Inflammatory macrophage (primary cell): ENCODE results near the gene ABL1.
"Not testable (repeated sequence)": the region's sequence is repeated elsewhere in the genome, so short reads cannot be mapped to it uniquely, and the experiment has no call there.

Source experiments
- DNase-seq, 2 donors: peaks; one replicate each; pipeline ENCODE4 v3.0.0-alpha.2; 2020 to 2022

ABL1 gene

DNA sequence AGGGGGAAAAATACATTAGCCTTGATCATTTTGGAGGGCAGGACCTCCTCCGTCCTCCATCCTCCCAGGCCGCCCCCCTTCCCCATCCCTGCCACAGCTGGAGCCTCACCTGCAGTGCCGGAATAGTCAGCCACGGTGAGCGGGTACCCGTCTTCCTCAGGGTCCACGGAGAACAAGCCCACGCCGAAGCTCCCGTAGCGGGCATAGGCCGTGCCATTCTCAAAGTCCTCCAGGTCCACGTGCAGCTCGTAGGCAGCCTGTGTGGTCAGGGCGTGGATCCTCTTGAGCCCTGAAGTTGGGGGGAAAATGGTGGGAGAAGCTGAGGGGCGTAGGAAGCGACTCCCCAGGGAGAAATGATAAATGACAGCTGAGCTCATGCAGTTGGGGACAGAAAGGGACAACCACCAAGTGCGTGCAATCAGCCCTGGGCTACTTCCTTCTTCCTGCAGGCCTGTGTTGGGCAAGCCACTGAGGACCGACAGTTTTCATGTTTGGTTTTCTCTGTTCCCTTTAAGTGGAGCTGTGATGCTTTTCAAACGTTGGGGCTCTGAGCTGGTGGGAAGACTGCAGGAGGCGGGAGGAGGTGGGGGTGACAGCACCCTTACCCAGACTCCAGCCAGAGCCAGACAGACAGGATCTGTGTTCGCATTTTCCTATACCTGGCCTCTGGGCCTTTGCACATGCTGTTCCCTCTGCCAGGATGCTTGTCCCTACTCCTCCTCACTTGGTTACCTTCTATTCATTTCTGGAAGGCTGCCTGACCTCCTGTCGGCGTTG is 70.3 kb downstream of the ABL1 start:
- peak; percentile 17 to 65 for DNase-seq

DNA sequence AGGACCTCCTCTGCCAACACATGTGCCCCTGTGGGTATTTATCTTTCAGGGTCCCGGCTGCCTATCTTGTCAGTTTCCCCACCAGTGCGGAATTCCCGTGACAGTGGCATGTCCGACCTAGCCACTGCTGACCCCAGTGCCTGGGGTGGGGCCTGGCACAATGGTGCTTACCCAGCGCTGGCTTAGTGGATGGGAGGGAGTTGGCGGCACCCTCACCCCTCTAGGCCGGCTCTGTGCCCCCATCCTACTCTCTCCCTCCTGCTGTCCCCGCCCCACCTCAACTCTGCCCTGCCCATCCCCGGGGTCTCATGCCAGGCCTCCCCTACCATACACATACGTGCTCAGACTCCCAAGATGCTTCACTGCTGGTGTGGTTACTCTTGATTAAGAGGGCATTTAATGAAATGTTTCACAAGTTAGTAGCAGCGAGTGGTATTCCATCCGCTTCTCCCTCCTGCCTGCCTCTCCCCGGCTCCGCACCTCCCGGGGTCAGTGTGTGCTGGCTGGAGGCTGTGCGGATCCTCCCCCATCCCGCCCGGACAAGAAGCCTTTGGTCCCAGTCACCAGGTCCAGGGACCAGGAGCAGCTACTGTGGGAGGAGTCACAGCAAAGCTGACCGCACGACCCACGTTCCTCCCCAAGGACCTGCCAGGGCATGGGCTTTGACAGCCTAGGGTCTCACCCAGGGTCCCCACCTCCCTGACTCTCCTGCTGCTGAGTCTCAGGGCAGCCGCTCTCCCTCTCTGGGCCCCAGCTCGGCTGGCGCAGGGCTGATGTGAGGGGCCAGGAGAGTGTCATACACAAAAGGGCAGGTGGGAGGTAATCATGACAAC is 71.1 kb downstream of the ABL1 start:
- DNase-seq, result no peak

DNA sequence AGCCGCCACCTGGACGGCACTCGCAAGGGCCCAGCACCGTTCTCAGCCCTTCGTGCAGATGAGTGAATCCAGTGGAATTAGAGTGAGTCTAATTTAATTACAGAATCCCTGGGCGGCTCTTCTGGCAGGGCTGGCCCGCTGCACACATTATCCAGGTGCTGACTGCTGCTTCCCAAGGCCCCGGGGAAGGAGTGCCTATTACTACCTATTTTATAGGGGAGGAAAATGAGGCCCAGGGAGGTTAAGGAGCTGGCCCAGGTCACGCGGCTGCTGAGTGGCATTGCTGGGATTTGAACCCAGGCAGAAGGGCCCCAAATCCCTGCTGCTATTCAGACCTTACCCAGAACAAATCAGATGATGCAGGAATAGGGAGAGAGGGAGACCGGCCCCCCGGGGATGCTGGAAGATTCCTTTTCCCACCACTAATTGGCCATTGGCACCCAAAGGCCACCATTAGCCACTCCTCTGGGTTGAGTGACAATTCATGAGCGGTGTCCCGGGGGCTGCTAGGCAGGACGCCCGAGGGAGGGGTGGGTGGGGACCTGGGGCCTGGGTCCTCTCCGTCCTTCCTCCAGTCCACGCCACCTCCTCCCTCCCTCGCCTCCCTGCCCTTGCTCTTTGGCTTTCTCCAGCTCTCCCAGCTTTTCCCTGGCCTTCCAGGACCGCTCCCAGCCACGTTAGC is 71.8 kb downstream of the ABL1 start:
- no peak for DNase-seq

DNA sequence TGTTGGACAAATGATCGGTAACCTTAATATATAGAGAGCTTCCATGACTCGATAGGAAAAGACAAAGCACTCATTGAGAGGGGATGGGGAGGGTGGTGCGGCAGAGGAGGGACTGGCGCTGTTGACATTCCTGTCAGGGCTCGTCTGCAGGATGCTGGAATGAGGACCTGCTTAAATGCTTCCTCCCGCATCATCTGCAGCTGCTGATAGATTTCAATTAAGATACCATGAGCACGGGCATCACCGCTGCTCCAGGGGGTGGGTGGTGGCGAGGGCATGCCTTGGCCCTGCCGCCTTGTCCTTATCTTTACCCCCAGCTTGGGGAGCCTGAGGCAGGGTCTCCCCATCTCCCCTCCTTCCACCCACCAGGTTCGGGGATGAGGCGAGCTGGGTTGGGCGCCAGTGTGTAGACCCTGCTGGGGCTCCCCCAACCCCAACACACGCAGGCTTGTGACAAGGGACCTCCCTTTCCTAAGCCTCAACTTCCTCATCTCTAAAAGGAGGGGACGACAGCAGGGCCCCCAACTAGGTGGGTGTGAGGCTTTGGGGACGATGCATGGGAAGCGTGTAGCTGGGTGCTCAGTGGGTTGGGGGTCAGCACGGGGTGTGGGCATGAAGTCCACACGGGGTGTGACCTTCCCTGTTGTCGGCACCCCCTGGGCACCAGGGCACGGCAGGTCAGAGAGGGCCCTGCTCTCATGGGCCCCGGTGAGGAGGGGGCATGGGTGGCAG is 73.3 kb downstream of the ABL1 start:
- no peak for DNase-seq

DNA sequence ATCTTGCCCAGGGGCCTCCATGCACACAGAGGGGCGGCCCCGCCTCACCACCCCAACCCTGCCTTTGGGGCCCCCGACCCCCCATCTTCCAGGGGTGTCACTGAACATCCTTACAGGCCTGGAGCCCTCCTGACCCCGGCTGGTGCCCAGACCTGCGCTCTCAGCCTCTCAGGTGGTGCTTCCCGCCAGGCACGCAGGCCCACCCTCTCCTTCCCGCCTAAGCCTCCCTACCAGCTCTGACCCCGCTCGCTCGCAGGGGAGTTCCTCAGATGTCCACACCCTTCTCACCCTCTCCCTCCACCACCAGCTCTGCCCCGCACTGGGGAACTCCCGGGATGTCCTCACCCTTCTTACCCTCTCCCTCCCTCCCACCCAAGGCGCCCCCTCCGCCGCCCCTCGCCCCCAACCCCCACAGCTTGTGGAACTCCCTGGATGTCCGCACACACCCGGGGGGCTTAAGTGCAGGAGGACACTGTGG is 73.9 kb downstream of the ABL1 start:
- DNase-seq, result no peak

DNA sequence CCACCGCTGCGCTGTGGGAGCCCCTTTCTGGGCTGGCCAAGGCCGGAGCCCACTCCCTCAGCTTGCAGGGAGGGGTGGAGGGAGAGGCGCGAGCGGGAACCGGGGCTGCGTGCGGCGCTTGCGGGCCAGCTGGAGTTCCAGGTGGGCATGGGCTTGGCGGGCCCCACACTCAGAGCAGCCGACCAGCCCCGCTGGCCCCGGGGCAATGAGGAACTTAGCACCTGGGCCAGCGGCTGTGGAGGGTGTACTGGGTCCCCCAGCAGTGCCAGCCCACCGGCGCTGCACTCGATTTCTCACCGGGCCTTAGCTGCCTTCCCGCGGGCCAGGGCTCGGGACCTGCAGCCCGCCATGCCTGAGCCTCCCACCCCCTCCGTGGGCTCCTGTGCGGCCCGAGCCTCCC is 75.0 kb downstream of the ABL1 start:
- DNase-seq, result not testable (repeated sequence)

DNA sequence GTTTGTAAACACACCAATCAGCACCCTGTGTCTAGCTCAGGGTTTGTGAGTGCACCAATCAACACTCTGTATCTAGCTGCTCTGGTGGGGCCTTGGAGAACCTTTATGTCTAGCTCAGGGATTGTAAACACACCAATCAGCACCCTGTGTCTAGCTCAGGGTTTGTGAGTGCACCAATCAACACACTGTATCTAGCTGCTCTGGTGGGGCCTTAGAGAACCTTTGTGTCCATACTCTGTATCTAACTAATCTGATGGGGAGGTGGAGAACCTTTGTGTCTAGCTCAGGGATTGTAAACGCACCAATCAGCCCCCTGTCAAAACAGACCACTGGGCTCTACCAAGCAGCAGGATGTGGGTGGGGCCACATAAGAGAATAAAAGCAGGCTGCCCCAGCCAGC is 75.6 kb downstream of the ABL1 start:
- DNase-seq, result not testable (repeated sequence)

DNA sequence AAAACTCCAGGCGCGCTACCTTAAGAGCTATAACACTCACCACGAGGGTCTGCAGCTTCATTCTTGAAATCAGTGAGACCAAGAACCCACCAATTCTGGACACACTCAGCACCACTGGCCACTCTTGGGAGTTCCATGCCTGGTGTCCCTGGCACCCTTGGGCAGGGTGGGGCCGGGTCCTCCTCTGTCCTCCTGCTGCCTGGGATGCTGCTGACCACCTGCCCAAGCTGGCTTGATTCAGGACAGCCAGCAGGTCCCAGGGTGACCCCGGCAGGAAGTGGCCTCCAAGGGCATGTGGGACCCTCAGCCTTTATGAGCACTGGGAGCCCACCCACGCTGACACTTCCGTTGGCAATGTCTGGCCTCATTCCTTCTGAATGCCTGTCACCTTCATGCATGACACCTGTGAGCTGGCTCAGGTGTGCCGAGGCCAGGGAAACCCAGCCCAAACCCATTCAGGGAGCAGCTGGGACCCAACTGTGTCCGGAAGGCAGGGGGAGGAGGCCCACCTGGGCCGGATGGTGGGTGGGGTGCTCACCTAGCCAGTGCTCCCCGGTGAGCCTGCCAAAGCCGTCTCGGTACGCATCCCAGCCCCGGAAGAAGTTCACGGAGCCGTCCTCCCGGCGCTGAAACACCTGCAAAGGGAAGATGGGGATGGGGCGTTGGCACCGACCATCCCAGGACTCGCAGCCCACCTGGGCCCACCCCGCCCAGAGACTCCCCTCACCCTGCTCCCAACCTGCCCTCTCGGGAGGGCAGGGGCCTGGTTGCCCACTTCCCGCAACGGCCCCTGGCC is 76.4 kb downstream of the ABL1 start:
- no peak for DNase-seq

DNA sequence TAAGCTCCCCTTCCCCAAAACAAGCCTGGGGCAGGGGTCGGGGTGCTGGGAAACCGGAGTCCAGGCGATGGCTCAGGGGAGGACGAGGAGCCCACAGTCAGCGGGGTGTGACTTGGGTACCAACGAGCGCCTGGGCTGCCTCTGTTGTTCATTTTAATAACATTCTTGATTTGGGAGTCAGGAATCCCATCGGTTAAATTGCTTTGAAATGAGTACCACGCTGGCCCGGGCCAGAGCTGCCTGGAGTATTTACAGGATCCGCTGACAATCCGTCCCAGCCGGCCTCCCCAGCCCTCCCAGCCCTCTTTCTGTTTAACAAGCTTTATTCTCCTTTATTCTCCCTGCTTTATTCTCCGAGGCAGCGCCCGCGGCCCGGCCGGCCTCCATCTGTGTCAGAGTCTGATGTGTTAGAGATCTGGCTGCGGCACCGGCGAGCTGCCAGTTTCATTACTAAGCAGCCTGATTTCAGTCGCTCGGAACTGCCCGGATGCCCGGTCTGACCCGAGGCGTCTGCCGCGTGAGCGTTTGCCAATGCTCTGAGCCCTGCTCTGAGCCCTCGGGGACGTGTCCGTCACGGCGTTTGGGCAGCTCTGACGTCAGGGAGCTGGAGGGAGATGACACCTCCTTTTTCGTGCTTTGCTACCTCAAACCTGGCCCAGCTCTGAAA is 78.0 kb downstream of the ABL1 start:
- no peak for DNase-seq

DNA sequence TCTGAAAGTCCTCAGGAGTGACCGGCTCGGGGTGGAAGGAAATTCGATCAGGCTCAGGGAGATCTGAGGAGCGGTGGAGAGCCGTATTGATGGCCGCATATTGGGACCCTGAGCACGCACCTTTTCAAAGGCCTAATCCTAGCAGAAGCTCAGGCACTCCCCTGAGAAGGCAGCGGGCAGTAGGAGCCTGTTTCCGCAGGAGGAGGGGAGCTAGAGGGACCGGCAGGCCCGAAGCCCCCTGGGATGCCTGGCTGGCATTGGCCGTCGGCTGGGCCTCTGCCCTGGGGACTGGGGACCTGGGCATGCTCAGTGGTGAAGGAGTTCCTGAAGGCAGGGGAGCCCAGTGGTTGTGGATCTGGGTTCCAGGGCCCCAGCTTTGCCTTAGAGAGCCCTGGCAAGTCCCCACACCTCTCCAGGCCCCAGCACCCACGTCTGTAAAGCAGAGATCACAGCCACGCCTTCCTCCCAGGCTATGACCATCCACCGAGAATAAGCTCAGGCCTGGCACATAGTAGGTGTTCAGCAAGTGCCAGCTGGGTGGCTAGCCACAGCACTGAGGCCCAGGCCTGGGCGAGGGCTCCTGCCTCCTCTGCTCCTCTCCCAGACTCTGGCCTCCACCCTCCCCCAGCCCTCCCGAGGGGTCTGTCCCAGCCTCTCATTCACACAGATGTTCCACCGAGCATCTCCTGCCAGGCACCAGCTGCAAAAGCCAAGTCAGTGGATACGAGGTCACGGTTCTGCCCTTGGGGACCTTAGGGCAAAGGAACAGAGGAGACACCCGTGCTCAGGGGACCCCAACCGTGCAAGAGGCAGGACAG is 78.8 kb downstream of the ABL1 start:
- no peak for DNase-seq

DNA sequence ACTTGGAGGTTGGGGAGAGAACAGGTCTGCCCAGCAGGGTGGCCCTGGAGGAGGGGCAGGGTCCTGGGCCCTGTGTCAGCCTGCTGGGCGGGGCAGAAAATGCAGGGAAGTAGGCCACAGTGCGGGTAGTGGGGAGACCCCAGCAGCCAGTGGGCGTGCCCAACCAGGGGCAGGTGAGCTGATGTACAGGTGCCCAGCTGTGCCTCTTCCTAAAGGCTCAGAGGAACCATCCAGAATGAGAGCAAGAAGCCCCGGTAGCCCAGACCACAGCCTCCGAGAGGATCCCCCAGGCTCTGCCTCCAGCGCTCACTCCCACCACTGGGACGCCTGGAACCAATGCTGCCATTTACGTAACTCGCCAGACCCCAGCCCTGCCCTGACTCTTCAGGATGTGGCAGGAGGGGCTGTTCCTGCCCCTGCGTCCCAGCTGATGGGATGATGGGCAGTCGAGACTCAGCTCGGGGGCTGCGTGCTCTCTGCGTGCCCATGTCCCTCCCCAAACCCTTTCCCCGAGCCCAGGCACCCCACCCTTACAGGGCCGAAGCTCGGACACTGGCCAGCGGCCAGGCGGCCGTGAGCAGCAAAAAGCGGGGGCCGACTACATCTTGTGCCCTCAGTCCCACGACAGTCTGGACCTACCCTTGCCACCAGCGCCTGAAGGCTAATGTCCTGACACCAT is 79.5 kb downstream of the ABL1 start:
- DNase-seq, result no peak

DNA sequence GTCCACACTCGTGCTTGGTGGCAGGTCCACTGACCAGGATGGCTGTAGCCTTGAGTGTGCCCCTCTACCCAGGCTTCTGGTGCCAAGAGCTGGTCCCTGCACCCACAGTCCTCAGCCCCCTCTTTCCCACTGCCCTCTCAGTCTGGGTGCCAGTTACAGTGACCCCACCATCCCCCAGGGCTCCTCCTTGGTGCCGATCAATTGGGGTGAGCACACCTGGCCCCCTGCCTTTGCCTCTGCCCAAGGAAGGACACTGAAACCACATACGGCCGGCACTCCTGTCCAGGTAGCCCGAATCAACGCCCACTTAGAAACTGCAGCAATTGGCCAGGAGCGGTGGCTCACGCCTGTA is 80.0 kb downstream of the ABL1 start:
- DNase-seq, result no peak

DNA sequence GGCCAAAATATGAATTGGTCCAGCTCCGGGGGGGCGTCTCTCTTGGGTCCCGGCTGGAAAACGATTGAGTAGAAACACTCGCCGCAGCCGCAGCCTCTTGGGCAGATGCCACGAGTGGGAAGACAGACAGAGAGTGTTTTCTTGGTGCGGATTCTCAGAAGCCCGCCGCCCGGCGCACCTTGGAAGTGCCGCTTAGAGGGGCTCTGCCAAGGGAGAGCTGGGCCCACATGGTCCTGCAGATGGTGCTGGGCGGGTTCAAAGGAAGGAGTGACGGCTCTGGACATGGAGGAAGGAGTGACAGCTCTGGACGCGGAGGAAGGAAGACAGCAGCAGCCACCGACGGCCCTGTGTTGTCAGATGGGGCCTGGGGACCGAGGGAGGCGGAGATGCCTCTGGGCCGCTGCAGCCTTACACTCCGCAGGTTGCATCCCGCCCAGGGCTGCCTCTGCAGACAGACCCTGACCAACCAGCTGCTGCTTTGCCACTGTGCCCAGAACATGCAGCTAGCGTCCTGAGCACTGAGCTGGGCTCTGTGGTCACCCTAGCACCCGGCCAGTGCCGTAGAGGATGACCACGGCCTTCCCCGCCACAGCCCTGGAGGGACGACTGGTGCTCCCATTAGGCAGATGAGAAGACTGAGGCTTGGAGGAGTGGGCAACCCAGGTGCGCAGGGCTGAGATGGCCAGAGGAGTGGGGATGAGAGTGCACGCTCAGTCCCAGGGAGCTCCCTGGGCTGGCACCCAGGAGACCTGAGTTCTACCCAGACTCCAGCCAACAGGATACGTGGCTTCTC is 82.3 kb downstream of the ABL1 start:
- DNase-seq, result no peak

DNA sequence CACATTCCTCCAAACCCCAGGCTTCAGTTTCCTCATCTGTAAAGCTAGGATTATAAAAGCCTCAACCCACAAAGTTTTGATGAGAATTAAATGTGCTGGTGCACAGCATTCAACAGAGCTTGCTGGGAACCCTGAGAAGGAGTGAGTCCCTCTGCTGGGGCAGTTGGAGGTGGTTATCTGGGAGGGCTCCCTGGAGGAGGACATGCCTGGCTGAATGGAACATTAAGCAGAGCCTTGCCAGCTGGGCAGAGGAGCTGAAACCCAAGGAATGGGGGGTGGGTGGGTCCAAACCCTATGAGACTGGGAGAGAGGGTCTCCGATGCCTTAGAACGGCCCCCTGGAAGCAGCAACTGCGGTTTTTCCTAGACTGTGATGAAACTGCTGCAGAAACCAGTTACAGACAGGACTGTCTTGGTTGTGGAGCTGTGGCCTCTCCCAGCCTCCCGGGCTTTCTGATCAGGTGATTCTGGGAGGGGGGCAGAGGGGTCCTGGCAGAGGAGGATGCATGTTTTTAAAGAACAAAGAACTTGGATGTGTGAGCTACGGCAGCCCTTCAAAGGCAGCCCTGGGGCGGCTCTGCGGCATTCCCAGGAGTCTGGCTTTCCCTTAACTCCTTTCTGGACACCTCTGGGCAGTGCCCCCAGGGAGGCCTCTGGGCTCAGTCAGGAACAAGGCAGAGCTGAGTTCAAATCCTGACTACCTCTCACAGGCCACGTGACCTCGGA is 83.2 kb downstream of the ABL1 start:
- DNase-seq, result no peak

DNA sequence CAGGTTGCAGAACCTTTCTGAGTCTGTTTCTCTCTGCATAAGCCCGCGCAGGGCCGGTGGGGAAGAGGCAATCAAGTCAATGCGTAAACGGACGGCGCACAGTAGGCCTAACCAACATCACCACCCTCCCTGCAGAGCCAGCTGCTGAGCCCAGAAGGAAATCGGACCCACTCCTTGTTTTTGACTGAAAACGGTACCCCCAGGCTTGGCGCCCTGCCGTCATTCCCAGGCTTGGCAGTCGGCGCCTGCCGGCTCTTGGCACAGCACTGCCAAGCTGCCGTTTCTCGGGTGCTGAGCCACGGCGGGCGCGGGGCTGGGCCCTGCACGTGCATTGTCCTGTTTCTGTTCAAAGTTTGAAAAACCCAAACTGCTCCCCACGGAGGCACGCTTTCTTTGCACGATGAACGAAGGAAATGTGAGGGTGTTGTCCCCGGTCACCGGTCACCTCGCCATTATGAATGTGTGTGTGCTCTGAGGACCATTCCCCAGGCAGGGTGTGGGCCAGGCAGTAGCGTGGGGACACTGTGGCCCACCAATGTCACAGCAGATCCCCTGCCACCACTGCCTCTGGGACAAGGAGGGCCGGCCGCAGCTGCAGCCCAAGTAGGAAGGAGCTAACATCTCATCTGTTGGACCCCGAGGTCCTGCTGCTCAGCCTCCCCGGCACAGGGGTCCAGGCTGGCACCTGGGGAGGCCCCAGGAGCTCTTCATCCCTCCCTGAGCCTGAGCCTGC is 83.9 kb downstream of the ABL1 start:
- no peak for DNase-seq

DNA sequence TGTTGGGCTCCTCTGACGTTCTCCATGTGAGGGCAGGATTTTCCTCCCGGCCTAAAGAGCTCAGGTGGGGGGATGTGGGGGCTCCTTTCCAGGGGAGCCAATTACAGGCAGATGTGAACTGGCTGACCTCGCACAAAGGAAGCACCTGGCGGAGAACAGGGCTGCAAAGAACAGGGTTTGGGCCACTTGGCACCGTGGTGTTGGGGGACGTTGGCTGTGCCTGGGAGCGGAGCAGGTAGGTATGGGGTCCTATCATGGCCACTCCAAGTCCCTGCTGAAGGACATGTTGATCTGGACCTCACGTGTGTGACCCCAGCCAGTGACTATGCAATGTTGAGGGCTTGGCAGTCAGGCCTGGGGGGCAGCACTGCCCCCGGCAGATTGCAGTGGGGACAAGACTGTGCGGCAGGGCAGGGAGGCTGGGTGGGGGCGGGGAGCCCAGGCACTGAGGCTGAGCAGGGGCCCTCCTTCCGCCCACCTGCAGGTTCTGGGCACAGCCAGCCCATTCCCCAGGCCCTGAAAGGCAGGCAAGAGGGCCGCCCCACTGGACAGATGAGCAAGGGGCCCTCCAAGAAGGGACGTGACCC is 84.6 kb downstream of the ABL1 start:
- no peak for DNase-seq

DNA sequence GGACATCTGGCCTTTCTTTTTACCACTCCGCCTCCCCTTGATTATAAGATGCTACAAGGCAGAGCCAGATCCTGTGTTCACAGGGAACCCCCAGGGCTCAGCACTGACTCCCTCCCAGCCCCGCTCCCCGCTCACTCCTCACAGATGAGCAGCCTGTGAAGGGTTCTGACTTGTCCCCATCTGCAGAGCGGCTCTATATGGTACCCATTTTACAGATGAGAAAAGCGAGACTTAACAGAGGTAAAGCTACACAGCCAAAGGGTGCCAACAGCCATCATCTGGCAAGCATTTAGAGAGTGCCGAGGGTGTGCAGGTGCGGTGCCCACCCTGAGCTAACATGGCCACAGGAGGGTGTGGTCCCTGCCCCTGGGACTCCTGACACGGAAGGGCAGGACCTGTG is 85.2 kb downstream of the ABL1 start:
- DNase-seq, result no peak
